Measurements from ENCODE around the gene KRTAP13-2.

The KRTAP13-2 gene

DNA sequence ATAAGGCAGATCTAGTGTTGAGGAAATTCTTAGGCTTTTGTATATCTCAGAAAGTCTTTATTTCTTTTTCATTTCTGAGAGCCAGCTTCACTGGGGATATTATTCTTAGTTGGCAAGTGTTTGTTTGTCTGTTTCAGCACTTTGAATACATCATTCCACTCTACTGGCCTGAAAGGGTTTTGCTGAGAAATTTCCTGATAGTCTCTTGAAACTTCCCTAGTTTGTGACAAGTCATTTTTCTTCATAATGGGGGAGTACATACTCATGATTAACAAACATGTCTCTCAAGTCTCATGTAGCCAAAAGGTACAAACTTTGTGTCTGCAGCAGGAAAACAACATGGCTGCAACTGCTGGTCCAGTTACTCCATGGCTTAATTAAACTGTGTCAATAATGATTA lies 45.7 kb downstream of the KRTAP13-2 start:
- DNase-seq (ENCODE audit: low read depth in 2 of 2), result no peak

Measured in activated CD8-positive, alpha-beta memory T cell treated with anti-CD3 and anti-CD28 coated beads for 4 hours (primary cell).